Suprapubic skin (tissue), 4 donors: ENCODE data around the gene PKP3. TPM values are rescaled to one million over a fixed set of nuclear protein-coding genes. Genes with fewer than 3 reads are reported as not detected.
"Not testable (repeated sequence)": the region's sequence is repeated elsewhere in the genome, so short reads cannot be mapped to it uniquely, and the experiment has no call there.

ENCODE experiments used
- DNase-seq, 2 donors: peaks; one replicate each; pipeline ENCODE4 v3.0.0-alpha.2; 2019; ENCODE audit warnings: low spot score in 2 of 2
- H3K27ac ChIP-seq: fragments of 200-600 bp; sonication (generic); one replicate; pipeline ENCODE4 v1.5.1; 2019
- H3K27me3 ChIP-seq: fragments of 200-600 bp; sonication (generic); one replicate; pipeline ENCODE4 v1.5.1; 2019
- H3K36me3 ChIP-seq: fragments of 200-600 bp; sonication (generic); one replicate; pipeline ENCODE4 v1.5.1; 2019
- H3K4me1 ChIP-seq: fragments of 200-600 bp; sonication (generic); one replicate; pipeline ENCODE4 v1.5.1; 2019
- H3K4me3 ChIP-seq: fragments of 200-600 bp; sonication (generic); one replicate; pipeline ENCODE4 v1.5.1; 2019; ENCODE audit warnings: mild to moderate bottlenecking
- H3K9me3 ChIP-seq: fragments of 200-600 bp; sonication (generic); one replicate; pipeline ENCODE4 v1.5.1; 2019
- EP300 ChIP-seq: sonication (generic); formaldehyde crosslinking; IDR thresholded peaks from one replicate; pipeline ENCODE4 v1.6.1; 2017; ENCODE audit warnings: antibody characterized with exemption
- POLR2A ChIP-seq, 2 donors: fragments of 450-650 bp; IDR thresholded peaks; one replicate each; pipeline ENCODE4 v1.6.1; 2017; ENCODE audit warnings: antibody characterized with exemption in 2 of 2, mild to moderate bottlenecking in 2 of 2, moderate library complexity in 2 of 2
- POLR2AphosphoS5 ChIP-seq, 3 donors: sonication (generic); formaldehyde crosslinking; IDR thresholded peaks; one replicate each; pipeline ENCODE4 v1.6.1; 2017; ENCODE audit warnings: antibody characterized with exemption in 3 of 3
- WGBS: methylation state at CpG from one replicate; pipeline ENCODE4 v1.1.5; 2018; 5-methylcytosine and 5-hydroxymethylcytosine counted together
- total RNA-seq, 4 donors: library from RNA; depleted of rRNA; stranded (reverse); fragments of >200 nt; gene quantifications; one replicate each; pipeline ENCODE4 v1.1.0, GENCODE V29; 2016
- TF ChIP-seq, protein P1 (sequence below), 2 donors: fragments of 200-600 bp in 1 of 2; fragments of 450-650 bp in 1 of 2; sonication (generic) in 1 of 2; IDR thresholded peaks; one replicate each; pipeline ENCODE4 v1.5.1; 2016 to 2019; ENCODE audit warnings: antibody characterized with exemption in 2 of 2, mild to moderate bottlenecking in 1 of 2, moderate library complexity in 1 of 2

PKP3 gene
- total RNA-seq, 4 donors from 2014 or later, result 318 to 486 (median 428) TPM

- H3K4me1 ChIP-seq, result peaks cover 28% of the 10 kb centered on the region
- no peaks in the 10 kb centered on the region for H3K9me3 ChIP-seq
- DNase-seq, result no peak
- TF ChIP-seq POLR2AphosphoS5 (IDR thresholded peaks at IDR 0.05), result no peak
- no peak for TF ChIP-seq EP300
- TF ChIP-seq, protein P1, sequence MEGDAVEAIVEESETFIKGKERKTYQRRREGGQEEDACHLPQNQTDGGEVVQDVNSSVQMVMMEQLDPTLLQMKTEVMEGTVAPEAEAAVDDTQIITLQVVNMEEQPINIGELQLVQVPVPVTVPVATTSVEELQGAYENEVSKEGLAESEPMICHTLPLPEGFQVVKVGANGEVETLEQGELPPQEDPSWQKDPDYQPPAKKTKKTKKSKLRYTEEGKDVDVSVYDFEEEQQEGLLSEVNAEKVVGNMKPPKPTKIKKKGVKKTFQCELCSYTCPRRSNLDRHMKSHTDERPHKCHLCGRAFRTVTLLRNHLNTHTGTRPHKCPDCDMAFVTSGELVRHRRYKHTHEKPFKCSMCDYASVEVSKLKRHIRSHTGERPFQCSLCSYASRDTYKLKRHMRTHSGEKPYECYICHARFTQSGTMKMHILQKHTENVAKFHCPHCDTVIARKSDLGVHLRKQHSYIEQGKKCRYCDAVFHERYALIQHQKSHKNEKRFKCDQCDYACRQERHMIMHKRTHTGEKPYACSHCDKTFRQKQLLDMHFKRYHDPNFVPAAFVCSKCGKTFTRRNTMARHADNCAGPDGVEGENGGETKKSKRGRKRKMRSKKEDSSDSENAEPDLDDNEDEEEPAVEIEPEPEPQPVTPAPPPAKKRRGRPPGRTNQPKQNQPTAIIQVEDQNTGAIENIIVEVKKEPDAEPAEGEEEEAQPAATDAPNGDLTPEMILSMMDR (IDR thresholded peaks at IDR 0.05), result no peak
- no peak for TF ChIP-seq POLR2A (IDR thresholded peaks at IDR 0.05)
- peak overlapping the region; percentile 39 for H3K4me3 ChIP-seq
- peaks cover 25% of the 10 kb centered on the region for H3K36me3 ChIP-seq
- no peak overlapping the region for H3K27ac ChIP-seq
- 23% methylated on average over 6 of the region's 43 CpGs for WGBS
- H3K27me3 ChIP-seq, result peaks cover 12% of the 10 kb centered on the region
Measured at GRCh38 chr11:396948-397548, 3.0 kb downstream of the PKP3 start.

- TF ChIP-seq POLR2AphosphoS5 (IDR thresholded peaks at IDR 0.05) (no peak), POLR2A (IDR thresholded peaks at IDR 0.05) (no peak)
- TF ChIP-seq, protein P1 (IDR thresholded peaks at IDR 0.05), result no peak
- Histone ChIP-seq H3K27ac (no peak overlapping the region), H3K36me3 (peaks cover 35% of the 10 kb centered on the region), H3K4me3 (no peak overlapping the region), H3K27me3 (peaks cover 10% of the 10 kb centered on the region), H3K9me3 (no peaks in the 10 kb centered on the region), H3K4me1 (peaks cover 31% of the 10 kb centered on the region)
- DNase-seq, result no peak
- WGBS, result 81% methylated on average over 20 of the region's 20 CpGs
Measured at GRCh38 chr11:398826-399225, 4.8 kb downstream of the PKP3 start.

DNA sequence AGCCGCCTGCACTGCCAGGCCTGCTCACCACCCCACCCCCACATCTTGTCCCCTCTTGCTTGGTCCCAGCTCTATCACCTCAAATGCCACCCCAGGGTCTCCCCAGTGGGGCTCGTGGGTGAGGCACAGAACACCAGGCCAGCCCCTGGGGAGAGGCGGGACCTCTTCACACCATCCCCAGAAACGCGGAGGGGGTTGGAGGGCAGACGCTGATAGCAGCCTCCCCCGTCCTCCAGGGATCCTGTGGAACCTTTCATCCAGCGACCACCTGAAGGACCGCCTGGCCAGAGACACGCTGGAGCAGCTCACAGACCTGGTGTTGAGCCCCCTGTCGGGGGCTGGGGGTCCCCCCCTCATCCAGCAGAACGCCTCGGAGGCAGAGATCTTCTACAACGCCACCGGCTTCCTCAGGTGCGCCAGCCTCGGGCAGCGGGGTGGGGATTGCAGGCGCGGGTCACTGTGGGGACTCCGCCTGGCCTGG lies 5.8 kb downstream of the PKP3 start:
- no peak overlapping the region for H3K4me3 ChIP-seq
- H3K36me3 ChIP-seq, result peaks cover 42% of the 10 kb centered on the region
- no peaks in the 10 kb centered on the region for H3K9me3 ChIP-seq
- no peak overlapping the region for H3K27ac ChIP-seq
- WGBS, result 46% methylated on average over 3 of the region's 21 CpGs
- peaks cover 10% of the 10 kb centered on the region for H3K27me3 ChIP-seq
- DNase-seq, result no peak
- TF ChIP-seq EP300 (no peak), POLR2A (IDR thresholded peaks at IDR 0.05) (no peak), POLR2AphosphoS5 (IDR thresholded peaks at IDR 0.05) (no peak)
- TF ChIP-seq, protein P1 (IDR thresholded peaks at IDR 0.05), result no peak
- peaks cover 33% of the 10 kb centered on the region for H3K4me1 ChIP-seq

GRCh38 chr11:400241-400689 lies 6.3 kb downstream of the PKP3 start:
- Histone ChIP-seq H3K4me1 (peaks cover 37% of the 10 kb centered on the region), H3K36me3 (peaks cover 44% of the 10 kb centered on the region), H3K4me3 (no peak overlapping the region), H3K27me3 (peaks cover 10% of the 10 kb centered on the region), H3K9me3 (no peaks in the 10 kb centered on the region), H3K27ac (no peak overlapping the region)
- TF ChIP-seq POLR2AphosphoS5 (IDR thresholded peaks at IDR 0.05), result no peak
- no peak for TF ChIP-seq EP300
- TF ChIP-seq POLR2A (IDR thresholded peaks at IDR 0.05), result no peak
- TF ChIP-seq, protein P1 (IDR thresholded peaks at IDR 0.05), result no peak
- WGBS, result no CpG with 5 or more reads among the region's 50 CpGs
- no peak for DNase-seq

- WGBS, result no CpG with 5 or more reads among the region's 52 CpGs
- not testable (repeated sequence) for DNase-seq, H3K27ac ChIP-seq, H3K9me3 ChIP-seq, H3K4me3 ChIP-seq
- Histone ChIP-seq H3K36me3 (peaks cover 44% of the 10 kb centered on the region), H3K4me1 (peaks cover 37% of the 10 kb centered on the region), H3K27me3 (peaks cover 10% of the 10 kb centered on the region)
Measured at GRCh38 chr11:401196-401595, 7.2 kb downstream of the PKP3 start.
